PFSK-1 (cell line): ENCODE measurements around the gene ZNF362.

Source experiments
- FOXP2 ChIP-seq: optimal IDR thresholded peaks from 2 replicates; pipeline ENCODE3; 2011; ENCODE audit warnings: borderline replicate concordance, control low read depth, inconsistent platforms; ENCODE audit not compliant: insufficient read depth; ENCODE audit errors: extremely low read length, extremely low read depth
- POLR2AphosphoS5 ChIP-seq: IDR thresholded peaks from 2 replicates; pipeline ENCODE4 v1.6.1; 2012; ENCODE audit warnings: low read depth, mild to moderate bottlenecking, control low read depth, low read length, moderate library complexity
- SIN3A ChIP-seq: IDR thresholded peaks from 2 replicates; pipeline ENCODE4 v1.6.1; 2012; ENCODE audit warnings: mild to moderate bottlenecking, low read length, moderate library complexity, borderline replicate concordance; ENCODE audit not compliant: insufficient read depth
- TAF1 ChIP-seq: IDR thresholded peaks from 2 replicates; pipeline ENCODE4 v1.6.1; 2012; ENCODE audit warnings: low read length, control low read depth, borderline replicate concordance; ENCODE audit not compliant: insufficient read depth
- TF ChIP-seq, protein P1 (sequence below), 2 experiments: IDR thresholded peaks; 2 replicates each; pipeline versions ENCODE4 v1.6.1 to v1.8.0; 2011 to 2012; ENCODE audit warnings: low read depth in 2 of 2, low read length in 2 of 2, control low read depth in 1 of 2, inconsistent platforms in 1 of 2, mild to moderate bottlenecking in 1 of 2, moderate library complexity in 1 of 2; ENCODE audit not compliant: insufficient read depth in 1 of 2

DNA sequence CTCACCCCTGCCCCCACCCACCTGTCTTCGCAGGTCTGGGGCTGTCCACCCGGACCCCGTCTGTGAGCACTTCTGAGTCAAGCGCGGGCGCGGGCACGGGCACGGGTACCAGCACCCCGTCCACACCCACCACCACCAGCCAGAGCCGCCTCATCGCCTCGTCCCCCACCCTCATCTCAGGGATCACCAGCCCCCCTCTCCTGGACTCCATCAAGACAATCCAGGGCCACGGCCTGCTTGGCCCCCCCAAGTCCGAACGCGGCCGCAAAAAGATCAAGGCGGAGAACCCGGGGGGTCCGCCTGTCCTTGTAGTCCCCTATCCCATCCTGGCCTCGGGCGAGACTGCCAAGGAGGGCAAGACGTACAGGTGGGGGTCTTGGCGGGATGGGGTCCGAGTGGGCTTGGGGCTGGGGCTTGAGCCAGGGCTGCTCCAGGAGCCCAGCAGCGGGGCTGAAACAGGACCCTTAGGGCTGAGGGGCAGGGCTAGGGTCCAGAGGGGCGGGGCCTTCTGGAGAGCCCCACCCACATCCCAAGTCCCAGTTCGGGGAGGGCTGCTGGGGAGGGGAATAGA, 23.9 kb downstream of the ZNF362 start:
- TF ChIP-seq, protein P1, sequence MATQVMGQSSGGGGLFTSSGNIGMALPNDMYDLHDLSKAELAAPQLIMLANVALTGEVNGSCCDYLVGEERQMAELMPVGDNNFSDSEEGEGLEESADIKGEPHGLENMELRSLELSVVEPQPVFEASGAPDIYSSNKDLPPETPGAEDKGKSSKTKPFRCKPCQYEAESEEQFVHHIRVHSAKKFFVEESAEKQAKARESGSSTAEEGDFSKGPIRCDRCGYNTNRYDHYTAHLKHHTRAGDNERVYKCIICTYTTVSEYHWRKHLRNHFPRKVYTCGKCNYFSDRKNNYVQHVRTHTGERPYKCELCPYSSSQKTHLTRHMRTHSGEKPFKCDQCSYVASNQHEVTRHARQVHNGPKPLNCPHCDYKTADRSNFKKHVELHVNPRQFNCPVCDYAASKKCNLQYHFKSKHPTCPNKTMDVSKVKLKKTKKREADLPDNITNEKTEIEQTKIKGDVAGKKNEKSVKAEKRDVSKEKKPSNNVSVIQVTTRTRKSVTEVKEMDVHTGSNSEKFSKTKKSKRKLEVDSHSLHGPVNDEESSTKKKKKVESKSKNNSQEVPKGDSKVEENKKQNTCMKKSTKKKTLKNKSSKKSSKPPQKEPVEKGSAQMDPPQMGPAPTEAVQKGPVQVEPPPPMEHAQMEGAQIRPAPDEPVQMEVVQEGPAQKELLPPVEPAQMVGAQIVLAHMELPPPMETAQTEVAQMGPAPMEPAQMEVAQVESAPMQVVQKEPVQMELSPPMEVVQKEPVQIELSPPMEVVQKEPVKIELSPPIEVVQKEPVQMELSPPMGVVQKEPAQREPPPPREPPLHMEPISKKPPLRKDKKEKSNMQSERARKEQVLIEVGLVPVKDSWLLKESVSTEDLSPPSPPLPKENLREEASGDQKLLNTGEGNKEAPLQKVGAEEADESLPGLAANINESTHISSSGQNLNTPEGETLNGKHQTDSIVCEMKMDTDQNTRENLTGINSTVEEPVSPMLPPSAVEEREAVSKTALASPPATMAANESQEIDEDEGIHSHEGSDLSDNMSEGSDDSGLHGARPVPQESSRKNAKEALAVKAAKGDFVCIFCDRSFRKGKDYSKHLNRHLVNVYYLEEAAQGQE (IDR thresholded peaks at IDR 0.05; ENCODE audit: insufficient read depth in 1 of 2, low read depth in 2 of 2, low read length in 2 of 2) = no peak
- TF ChIP-seq POLR2AphosphoS5 = no peak
- no peak for TF ChIP-seq SIN3A
- no peak for TF ChIP-seq TAF1
- TF ChIP-seq FOXP2 = no peak
